NCI-H2171 treated with DMSO at 0.1 percent for 48 hours (cell line): ENCODE measurements around the gene CCDC73.
"Not testable (repeated sequence)": the region's sequence is repeated elsewhere in the genome, so short reads cannot be mapped to it uniquely, and the experiment has no call there.

ENCODE experiments used
- DNase-seq: peaks from one replicate; lab custom pipeline; 2025; lab: John Stamatoyannopoulos, UW

CCDC73 gene

DNA sequence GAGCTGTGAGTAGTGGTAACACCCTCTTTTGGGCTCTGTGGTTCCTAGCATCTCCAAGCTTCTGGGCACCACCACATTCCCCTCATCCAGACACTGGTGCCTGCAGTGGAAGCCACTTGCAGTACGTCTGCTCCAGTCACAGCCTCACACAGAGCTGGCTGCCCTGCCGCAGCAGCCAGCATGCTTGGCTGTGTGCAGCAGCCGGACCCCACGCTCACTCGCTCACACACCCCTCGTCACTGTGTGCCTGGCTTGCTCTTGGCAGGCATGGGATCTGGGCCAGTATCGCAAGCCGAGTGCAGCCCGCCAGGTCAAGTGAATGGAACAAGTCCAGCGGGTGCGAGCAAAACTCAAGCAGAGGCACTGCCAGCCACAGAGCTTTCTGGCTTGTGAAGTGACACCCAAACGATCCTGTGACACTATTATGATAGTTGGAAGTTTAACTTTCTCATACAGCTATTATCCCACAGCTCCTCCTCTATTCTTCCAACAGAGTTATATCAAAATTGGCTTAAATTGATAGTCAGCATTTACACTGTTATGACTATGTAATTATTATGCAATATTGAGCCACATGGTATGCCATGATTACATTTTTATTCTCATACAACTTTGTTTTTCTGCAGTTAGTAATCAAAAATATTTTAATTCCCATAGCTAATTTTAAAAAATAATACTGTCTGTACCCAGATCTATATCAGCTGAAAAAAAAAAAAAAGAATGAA is 89.0 kb downstream of the CCDC73 start:
- no peak for DNase-seq

DNA sequence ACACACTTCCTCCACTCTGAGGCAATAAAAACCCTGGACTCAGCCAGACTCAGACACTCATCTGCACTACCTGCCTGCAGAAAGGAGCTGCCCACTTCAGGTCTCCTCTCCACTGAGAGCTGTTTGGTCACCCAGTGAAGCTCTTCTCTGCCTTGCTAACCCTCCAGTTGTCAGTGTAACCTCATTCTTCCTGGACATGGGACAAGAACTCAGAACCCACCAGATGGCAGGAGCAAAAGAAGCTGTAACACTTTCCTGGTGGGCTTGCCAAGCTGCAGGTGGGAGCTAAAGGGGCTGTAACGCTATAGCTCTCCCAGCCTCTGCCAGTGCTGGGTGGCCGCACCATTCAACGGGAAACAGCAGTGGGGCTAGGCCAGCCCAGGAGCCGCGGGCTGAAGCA is 89.7 kb downstream of the CCDC73 start:
- DNase-seq = no peak

DNA sequence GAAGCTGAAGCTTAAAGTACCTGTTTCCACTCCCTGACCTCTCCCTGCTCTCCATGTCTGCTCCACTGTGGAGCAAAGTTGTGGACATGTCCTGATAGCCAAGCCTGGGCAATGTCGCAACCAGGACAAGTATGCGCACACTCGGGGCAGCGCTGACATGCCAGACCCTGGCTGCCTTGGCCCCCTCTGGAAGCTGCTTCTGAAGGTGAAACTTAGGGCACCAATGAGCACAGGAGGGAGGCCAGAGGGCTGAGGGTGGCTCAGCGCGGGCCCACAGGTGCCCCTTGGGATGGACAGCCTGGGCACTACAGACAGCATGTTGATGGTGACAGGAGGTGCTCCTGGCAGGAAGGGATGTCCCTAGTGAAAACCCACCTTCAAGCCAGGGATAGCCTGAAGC is 90.2 kb downstream of the CCDC73 start:
- no peak for DNase-seq

DNA sequence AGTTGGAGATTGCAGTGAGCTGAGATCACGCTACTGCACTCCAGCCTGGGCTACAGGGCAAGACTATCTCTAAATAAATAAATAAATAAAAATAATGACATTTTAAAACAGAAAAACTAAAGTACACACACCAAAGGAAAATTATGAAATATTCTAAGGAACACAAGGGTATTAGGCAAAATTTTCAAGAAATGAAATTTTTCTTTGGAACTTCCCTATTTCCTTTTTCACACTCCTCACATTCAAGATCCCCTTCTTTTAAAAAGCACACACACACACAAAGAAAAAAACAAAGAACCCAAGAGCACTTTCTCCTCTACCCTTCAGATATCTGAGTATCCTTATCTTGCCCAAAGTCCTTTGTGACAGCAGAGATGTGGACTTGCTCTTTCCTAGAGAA is 92.8 kb downstream of the CCDC73 start:
- no peak for DNase-seq

DNA sequence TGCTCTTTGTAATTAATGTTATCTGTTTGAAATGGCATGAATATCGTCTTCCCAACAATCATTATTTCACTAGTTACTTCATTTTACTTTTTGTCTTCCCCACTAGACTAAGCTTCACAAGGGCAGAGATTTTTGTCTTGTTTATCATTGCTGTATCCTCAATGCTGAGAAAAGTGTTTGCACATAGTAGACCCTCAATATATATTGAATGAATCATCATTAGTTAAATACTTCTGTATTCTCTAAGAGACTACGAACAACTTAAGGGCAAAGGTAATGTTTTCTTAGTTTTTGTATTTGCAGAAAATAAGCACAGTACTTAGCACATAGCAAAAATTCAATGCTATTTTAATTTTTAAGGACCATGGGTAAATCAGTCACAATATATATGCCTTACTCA is 95.9 kb downstream of the CCDC73 start:
- no peak for DNase-seq

DNA sequence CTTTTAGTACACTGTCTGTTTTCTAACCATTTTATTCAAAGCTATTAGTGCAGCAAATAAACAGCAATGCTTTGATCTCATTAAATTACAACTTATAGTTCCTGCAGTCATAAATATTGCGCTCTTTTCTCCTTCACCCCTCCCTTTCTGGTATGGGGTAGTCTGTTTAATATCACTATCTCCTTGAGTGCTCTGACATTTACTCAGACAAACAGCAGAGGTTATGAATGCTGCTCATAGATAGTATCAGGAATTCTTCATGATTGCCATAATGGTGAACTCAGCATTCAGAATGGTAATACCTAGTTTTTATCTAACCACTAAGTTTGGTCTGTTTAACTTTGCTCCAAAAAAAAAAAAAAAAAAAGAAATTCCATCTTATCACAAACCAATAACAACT is 123.4 kb downstream of the CCDC73 start:
- DNase-seq = no peak

DNA sequence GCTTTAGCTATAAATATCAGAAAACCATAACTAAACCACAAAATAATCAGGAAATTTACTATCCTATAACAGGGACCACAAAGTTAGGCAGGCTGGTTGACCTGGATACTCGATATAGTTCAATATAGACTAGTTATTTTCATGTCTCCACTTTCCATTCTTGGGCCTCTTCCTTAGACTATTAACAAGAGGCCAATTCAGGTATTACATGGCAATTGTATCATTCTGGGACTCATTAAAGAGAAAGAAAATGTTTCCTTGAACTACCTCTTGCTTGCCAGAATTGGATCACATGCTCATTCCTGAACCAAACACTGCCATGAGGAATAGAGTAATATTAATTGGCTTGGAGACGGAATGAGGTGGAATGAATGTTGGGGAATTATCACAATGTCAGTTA is 134.8 kb downstream of the CCDC73 start:
- DNase-seq = no peak

DNA sequence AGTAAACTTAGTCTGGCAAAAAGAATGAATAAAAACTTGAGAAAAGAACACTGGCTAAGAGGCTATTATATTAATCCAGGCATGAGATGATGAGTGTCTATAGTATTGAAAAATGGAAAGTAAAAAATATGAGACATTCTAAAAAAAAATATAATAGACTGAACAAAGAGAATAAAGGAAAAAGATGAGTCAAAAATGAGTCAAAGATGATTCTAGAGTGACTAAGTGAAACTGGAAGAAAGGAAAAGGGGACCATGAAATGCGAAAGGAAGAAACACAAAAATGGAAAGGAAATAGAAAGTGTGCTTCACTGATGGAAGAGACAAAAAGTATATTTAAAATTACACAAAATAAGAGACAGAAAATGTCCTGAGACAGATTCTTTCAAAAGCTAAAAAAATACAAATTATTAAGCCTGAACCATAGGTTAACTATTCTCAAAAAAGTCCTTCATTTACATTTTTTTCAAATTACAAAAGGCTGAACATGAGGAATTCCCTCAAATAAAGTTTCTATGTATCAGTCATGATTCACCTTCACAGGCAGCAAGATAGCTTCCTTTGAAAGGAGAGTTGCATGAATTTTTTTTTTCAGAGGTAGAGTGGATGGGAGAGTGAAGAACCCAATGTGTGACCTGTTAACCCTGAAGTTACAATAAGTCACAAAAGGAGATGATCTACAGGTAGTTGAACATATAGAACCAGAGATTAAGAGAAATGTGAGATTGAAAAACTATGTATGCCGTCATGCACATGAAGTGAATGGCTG is 135.6 kb downstream of the CCDC73 start:
- no peak for DNase-seq

DNA sequence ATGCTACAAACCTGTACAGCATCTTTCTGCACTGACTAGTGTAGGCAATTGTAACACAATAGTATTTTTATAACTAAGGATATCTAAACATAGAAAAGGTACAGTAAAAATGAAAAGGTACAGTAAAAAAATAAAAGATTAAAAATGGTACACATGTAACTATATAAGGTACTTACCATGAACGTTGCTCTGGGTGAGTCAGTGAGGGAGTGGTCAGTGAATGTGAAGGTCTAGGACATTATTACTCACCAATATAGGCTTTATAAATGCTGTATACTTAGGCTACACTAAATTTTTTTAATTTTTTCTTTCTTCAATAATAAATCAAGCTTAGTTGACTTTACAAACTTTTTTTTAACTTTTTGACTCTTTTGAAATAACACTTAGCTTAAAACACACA is 150.9 kb downstream of the CCDC73 start:
- no peak for DNase-seq

DNA sequence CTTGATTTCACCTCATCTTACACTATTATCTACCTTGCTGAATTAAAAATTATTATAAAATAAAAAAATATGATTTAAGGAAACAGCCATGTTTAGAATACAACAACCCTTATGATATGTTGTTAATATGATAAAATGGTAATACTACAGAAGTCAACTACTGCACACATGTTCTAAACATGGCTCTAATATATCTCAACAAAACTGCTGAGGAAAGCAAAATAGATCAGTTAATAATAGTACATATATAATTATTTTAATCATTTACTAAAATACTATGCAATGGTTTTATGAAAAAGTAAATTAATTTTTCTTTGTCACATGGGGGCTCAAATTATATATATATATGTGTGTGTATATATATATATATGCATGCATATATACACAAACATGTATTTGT is 153.1 kb downstream of the CCDC73 start:
- no peak for DNase-seq

DNA sequence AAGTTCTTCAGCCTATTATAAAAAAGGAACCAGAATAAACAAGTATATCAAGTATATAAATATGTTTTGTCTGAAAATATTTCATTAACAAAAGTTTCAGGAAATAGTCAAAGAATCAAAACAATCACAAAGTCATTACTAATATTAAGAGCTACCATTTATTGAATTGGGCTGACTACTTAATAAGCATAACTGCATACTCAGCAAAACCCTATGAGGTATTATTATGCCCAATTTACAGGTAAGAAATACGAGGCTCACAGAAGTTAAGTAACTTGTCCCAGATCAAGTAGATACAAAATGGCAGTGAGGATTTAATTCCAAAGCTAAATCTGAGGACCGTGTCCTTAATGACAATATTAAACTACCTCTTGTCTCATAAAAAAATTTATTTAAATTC is 158.6 kb downstream of the CCDC73 start:
- DNase-seq = no peak

DNA sequence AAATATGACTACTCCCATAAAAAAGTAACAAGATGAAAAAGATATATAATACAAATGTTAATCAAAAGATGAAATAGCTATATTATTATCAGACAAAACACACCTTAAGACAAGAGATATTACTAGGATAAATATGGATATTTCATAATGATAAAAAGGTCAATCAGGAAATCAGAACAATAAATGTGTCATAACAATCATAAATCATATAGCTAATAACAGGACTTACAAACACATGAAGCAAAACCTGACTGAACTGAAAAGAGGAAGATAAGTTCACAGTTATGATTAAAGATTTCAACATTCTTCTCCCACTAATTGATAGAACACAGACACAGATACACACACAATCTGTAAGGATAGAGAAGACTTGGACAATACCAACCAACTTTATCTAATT is 163.6 kb downstream of the CCDC73 start:
- DNase-seq = no peak

DNA sequence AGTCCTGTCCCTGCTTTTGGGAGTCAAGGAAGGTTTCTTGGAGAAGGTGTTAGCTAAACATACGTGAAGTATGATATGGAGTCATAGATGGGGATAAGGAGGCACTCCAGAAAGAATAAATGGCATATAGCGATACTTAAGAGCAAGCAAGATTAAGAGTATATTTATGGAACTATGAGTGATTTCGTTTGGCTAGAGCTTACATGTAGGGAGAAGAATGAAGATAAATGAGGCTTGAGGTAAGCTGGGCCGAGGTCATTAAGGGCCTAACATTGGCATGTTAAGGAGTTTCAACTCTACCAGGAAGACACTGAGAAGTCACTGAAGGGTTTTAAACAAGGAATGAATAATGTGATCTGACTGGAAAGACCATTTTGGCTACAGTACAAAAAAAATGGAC is 177.6 kb downstream of the CCDC73 start:
- DNase-seq = no peak

DNA sequence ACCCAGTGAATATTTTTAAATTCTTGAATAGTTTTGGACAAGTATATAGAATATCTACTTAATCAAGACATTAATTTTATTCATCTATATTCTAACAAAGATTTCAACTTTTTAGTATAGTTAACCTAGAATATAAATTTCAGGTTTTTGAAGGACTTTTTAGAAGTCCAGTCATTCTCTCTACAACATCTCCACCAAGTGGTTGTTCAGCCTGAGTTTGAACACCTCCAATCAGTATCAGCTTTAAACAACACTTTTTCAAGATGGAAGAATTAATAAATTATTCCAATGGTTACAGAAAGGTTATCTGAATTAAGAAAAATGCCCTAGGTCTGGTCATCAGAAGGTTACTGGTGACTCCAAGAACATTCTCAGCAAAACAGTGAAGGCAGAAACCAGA is 179.0 kb downstream of the CCDC73 start:
- DNase-seq = no peak

DNA sequence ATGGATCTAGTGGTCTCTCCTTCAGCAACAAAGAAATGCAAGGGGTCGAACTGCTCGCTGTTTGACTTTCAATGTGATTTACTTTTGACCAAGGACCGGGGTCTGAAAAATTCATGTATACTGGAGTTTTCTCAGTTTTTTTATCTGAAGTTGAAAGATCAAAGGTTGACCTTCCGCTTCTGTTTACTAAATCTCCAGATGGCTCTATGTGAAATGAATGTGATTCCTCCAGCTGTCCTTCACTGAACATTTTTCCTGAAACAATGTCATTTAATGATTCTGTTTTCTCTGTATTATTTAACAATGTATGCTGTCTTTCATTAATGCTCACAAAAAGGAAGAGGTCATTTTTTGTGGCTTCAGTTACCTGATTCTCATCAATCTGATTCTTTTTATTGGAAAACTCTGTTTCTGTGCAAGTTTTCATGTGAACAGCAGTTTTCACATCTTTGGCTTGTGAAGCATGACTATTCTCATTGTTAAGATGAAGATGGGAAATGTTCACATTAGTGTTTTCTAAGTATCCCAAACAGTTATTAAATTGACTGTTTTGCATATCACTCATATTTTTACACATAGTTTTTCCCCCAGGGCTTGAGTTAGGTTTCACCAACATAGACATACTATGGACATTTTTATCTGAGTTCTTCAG is 180.8 kb downstream of the CCDC73 start:
- DNase-seq = no peak

DNA sequence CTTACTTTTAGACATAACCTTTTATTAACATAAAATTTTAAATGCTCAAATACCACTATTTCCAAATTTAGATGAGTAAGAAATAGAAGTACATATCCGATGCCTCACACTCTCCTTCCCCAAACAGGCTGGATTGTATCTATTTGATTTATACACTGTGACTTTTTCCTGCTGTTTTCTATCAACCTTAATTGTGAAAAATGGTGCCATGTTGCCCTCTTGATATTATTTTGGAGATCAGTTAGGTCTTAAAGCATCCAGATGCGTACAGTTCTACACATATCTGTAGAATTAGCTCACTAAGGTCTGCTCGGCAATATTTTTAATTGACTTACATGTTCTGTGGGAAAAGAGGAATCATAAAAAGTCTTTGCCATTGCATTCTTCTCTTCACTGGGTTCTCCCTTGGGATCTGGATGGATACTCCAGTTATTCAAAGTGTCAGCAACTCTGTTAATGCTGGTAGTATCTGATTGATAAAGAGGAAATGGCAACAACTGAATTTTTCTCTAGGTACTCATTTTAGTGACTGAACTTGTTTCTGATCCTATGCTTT is 183.6 kb downstream of the CCDC73 start:
- no peak for DNase-seq

DNA sequence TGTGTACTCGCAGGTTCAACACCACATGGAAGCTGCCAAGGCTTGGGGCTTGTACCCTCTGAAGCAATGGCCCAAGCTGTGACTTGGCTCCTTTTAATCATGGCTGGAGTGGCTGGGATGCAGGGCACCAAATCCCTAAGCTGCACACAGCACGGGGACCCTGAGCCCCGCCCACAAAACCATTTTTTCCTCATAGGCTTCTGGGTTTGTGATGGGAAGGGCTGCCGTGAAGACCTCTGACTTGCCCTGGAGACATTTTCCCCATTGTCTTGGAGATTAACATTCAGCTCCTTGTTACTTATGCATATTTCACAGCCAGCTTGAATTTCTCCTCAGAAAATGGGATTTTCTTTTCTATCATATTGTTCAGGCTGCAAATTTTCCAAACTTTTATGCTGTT is 185.6 kb downstream of the CCDC73 start:
- DNase-seq = not testable (repeated sequence)

DNA sequence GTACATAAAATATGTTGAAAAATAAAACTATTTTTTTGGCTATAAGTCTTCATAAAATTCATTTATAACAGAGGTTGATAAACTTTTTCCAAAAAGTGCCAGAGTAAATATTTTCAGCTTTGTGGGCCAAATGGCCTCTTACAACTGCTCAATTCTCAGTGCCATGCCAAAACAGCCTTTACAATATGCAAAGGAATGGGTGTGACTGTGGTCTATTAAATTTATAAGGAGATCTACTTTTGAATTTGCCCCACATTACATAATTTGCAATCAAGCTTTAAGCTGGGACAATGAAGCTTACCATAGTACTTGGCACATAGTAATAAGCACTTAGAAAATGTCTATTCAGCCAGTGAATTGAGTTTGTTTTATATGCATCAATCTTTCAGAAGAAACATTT is 188.2 kb downstream of the CCDC73 start:
- DNase-seq = no peak

DNA sequence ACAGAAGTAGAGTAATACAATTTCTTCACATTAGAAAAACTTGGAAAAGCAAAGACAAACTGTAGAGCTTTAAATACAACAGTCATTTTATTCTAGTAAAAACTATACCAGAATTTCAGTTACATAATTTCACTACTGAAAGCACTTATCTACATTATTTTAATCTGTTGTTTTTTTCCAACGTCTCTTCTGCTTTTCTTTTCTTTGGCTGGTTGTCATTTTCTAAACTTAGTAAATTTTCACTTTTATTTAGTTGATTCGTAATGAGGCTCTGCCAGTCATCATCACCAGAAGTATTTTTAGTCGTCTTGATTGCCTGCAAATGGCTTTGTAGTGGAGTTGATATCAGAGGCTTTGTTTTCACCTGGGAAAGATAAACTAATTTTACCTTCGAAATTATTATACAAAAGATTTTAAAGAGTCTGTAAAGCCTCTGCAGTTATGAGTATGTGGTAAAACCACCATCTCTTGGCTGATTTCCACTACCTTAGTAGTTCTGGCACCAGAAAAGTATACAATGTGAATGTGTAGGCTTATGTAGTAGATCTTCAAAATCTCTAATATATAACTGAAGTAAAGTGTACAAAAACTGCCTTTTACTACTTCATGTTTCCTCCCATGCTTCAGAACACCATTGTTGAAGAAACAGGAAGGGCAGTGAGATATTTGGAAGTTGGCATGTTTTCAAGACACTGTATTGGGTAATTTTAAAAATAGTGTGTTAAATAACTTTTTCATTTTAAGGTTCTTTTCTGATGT is 191.6 kb downstream of the CCDC73 start:
- DNase-seq = no peak

DNA sequence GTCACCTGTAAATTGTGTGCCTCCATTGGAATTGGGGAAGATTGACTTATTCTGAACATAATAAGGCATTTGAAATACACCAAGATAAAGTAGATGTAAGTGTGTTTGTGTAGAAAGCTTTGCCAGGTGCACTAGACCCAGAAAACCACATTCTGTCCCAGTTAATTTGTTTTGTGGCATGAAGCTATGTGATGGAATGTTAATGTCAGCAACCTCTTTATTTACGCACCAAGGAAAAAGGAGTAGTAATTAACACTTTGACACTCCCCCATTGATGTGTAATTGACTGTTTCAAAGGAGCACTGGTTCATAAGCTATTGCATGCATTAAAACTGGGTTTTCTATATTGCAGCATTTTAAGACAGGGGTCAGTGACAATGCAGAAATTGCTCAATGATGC is 196.5 kb downstream of the CCDC73 start:
- DNase-seq = no peak

DNA sequence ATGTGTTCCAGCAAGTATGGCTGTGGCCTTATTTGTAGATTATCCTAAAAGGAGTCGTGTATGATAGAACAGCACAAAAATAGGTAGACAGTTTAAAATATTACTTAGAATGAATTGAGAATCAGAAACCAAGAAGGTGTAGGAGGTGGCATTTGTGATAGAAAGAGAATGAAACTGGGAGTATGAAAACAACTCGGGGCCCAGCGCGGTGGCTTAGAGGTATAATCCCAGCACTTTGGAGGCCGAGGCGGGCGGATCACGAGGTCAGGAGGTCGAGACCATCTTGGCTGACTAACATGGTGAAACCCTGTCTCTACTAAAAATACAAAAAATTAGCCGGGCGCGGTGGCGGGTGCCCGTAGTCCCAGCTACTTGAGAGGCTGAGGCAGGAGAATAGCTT is 198.3 kb downstream of the CCDC73 start:
- not testable (repeated sequence) for DNase-seq

DNA sequence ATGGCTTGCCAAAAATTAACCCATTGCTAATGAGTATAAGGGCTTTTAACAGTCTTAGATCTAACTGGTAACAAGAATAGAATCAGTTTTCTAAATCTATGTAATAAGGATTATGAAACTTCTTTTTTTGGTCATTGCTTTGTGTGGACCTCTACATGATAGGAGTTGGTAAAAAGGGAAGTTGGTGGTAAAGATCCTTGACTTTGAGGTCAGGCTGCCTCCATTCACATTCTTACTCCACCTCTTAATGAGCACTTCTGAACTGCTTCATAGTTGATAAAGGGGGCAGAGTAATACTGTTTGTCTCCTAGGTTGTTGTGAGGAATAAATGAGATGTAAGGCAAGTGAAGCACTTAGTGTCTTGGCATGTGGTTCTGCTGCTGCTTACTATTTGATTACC is 200.2 kb downstream of the CCDC73 start:
- no peak for DNase-seq
